GM18858 (cell line): ENCODE measurements around the gene RNF187.
A peak's percentile ranks its signal among the peaks of the same experiment; 100 is the strongest.

Source experiments
- ATAC-seq: cut with Tn5 transposase; IDR thresholded peaks from one replicate; pipeline ENCODE4 v1.9.1; 2021; ENCODE audit not compliant: unreplicated experiment

RNF187 gene

DNA sequence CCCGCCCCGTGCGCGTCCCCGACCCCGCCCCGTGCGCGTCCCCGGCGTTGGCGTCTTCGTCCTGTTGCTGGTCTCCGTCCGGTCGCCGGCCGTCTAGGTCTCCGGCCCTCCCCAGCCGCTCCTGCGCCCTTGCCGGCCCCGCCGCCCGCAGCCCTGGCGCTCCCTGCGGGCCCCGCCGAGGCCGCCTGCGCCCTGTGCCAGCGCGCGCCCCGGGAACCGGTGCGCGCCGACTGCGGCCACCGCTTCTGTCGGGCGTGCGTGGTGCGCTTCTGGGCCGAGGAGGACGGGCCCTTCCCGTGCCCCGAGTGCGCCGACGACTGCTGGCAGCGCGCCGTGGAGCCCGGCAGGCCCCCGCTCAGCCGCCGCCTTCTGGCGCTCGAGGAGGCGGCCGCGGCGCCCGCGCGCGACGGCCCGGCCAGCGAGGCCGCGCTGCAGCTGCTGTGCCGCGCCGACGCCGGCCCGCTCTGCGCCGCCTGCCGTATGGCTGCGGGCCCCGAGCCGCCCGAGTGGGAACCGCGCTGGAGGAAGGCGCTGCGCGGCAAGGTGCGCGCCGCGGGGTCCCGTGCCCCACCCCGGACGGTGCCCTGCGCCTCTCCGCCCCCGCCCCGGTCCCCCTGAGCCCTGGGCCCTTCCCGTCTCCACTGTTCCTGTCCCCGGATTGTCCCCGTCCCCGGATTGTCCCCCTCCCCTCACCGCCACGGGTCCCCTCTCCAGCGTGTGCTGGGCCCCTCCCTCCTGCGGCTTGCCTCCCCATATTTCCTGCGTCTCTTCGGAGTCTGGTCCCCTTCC lies at the start of gene RNF187:
Gene RNF187, plus strand, starts transcription at position 47 of the 789 bp plus-strand sequence.
- ATAC-seq: peak; percentile 17

DNA sequence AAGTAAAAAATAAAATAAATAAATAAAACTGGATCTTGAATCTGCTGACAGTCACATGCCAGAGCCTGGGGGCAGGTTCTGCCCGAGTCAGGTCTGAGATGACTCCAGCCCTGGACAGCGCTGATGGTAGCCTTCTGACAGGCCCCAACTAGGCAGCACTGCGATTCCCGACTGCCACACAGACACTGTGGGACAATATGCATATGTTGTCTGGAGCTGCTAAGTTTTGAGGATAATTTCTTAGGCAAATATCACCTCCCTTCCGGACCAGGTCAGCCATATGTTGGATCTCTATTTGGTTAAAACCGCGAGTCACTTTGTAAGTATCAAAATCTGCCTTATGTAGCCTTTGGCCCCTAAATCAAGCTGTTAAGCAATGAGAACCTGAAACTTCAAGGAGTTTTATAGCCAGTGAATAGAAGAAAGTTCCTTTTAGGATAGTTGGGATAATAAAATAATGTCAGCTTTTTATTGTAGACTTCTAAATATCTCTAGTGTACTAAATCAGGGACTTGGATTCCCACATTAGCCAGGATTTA lies 49.7 kb upstream of the RNF187 start:
- no peak for ATAC-seq

DNA sequence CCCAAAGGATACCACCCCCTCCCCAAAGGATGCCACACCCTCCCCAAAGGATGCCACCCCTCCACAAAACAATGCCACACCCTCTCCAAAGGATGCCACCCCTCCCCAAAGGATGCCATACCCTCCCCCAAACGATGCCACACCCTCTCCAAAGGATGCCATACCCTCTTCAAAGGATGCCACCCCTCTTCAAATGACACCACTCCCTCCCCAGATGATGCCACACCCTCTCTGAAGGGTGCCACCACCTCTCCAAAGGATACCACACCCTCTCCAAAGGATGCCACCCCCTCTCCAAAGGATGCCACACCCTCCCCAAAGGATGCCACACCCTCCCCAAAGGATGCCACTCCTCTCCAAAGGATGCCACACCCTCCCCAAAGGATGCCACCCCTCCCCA lies 48.9 kb upstream of the RNF187 start:
- ATAC-seq: no peak

DNA sequence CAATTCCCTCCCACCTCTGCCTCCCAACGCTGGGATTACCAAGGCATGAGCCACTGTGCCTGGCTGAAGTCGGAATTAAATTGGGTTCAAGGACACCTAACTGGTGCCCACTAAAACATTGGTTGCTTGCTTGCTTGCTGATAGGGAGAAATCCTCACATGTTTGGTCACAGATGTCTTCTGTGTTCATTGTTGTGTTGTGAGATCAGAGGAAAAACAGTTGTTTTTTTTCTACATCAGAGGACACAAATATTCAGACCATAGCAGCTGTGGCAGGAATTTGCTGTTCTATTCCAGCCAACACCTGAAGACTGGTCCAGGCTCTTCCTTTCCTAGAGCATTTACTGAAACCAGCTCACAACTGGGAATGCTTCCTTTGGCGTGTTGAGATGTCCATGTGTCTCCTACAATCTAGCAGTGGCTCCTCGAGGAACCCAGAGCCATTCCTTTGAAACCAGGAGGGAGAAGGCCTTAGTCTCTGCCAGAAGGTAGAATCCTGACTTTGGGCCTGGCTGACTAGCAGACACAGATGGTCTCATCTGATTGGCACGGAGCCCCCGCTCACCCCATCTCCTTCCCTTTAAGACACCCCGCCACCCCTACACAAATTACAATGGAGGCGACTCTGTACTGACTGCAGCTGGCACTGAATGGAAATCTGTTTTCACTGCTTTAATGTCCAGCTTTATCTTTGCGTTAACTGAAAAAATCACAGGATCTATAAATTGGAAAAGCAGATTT lies 46.3 kb upstream of the RNF187 start:
- ATAC-seq: no peak

DNA sequence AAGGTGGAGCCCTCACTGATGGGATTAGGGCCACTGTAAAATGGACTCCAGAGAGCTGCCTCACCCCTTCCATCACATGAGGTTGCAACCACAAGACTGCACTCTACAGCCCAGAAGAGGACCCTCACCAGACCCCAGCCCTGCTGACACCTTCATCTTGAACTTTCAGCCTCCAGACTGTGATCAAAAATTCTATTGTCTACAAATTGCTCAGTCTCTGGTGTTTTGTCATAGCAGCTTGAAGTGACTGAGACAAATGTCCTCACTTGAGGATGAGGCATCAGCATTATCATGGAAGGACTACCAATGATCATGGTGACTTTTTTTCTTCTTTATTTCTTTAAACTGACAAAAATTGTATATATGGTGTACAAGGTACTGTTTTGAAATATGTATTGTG lies 43.8 kb upstream of the RNF187 start:
- ATAC-seq: no peak

DNA sequence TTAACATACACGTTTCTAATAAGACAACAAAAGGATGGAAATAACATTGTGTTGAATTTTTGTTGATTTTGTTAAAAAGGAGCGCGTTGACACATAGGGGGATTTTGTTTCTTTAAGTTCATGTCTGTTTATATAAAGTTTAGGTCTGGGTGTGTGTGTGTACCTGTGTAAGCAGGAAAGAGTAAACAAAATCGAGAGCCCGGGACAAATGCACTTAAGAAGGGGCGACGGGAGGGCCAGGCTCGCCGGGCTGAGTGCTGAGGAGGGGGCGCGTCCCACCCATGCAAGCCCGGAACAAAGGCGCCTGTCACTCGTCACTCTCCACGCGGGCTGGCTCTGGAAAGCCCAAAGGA lies 41.7 kb upstream of the RNF187 start:
- ATAC-seq: no peak

DNA sequence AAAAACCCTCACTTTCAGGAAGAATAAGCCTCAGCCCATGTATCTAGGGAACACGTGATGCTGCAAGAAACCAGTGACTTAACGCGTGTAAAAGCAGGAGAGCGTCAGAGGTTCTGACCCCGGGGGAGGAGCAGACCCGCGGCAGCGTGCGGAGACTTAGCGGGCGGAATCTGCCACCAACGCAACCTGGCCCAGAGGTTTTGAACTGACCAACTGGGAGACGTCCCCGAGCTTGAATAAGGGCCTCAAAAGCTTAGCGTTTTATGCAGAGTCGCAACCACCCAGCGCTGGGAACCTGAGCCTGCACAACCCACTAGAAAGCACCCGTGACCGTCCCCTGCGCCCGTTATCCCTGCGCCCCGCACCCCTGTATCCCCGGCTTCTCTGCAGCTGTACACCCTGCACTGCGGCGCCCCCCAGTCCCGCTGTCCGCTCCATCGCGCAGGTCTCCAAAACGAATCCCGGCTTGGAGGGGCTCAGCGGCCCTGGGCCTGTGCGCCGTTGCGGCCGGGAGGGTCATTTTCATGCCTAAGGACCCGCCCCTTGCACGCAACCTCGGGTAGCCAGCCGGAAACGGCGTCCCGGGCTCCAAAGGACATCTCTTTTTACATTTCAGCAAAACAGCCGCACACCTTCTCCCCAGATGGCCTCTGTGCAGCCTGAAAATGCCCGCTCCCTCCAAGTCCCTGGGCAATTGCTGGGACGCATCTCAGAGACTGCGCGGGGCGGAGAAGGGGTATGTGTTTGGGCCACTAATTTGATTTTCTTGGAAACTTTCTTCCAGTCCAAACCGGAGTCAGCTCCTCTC lies 41.1 kb upstream of the RNF187 start:
- ATAC-seq: peak; percentile 66

DNA sequence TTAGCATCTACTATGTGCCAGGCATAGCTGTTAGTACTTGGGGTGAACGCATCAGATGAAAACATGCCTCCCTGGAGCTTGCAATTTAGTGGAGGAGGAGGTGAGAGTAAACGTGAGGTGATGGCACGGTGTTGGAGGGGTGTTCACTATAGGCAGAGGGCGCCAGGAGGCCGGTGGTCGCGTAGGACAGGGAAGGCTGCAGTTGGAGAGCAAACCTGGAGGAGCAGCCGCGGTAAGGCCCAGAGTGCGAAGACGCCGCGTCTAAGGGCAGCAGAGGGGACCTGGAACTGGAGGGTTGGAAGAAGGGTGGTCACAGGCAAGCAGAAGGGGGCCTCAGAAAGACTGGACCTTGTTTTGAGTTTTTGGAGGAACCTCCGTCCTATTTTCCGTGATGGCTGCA lies 40.3 kb upstream of the RNF187 start:
- ATAC-seq: no peak

DNA sequence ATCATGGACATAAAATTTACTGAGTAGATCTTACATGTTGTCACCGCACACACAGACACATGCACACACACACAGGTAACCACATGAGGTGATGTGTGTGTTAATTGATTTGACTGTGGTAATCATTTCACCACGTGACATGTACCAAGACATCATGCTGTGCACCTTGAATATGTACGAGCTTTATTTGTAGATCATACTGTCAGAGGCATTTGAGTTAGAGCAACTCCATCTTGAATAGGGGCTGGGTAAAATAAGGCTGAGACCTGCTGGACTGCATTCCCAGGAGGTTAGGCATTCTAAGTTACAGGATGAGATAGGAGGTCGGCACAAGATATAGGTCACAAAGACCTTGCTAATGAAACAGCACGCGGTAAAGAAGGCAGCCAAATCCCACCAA lies 38.8 kb upstream of the RNF187 start:
- no peak for ATAC-seq

DNA sequence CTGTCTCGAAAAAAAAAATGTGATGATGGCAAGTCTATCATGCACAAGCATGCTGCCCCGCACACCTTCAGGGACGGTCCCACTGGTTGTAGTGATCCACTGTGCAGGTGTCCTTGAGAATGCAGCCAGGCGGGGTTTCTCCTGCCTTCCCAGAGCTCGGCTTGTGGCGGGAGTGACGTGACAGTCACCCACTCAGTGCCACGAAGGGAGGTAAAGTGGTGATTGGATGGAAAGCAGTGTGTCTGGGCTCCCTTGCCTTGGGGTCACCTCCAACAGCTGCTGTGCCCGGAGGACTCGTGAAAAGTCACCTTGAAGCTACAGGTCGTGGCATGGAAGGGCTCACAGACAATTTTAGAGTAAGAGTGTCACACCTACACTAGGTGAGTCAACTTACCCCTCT lies 37.0 kb upstream of the RNF187 start:
- ATAC-seq: no peak

DNA sequence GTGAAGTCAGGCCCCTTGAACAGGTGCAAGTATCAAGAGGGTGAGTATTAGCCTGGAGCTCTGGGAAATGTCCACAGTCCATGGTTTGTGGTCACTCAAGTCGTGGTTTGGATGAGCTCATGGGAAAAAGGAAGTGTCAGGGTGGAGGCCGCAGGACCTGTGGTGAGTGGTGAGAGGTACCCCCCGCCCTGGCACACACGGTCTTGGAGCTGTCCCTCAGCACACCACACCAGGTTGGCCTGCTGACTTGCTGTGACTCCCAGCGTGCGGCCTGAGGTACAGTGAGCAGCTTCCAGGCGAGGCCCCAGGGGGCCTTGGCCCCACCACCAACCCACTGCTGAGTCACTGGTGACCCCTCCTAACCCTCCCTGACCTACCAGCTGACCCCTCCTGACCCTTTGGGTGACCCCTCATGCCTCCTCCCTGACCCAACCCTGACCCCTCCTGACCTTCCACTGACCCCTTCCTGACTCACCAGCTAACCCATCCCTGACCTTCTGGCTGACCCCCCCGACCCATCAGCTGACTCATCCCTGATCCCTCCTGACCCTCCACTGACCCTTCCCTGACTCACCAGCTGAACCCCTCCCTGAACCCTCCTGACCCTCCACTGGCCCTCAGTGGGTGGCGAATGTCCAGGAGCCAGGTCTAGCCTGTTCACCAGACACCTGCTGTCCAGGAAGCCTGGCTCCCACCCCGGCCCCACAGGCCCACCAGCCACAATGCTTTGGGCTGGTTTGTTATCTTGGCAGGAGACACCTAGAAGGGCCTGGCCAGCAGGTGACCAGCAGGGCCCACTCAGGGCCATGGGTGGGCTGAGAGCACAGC lies 34.8 kb upstream of the RNF187 start:
- no peak for ATAC-seq

DNA sequence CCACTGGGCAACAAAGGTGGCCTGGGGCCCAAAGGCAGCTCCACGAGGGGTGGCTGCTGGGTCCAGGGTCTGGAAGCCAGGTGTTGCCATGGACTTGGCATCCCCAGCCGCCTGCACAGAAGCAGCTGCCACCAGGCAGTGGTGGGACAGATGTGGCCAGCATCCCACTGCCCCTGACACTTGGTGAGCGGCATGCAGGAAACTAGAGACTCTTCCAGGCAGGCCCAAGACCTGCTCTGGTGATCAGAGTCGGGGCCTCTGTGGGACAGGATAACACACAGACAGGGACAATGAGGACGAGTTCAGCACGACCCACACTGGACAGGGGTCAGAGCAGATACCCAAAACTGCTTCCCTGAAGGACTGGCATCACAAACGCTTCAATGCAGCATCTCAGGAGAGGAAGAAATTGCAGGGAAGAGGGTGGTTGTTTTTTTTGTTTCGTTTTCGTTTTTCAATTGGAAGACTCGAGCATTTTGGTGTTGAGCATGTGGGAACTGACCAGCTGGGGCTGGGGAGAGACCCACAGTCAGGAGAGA lies 34.1 kb upstream of the RNF187 start:
- no peak for ATAC-seq

DNA sequence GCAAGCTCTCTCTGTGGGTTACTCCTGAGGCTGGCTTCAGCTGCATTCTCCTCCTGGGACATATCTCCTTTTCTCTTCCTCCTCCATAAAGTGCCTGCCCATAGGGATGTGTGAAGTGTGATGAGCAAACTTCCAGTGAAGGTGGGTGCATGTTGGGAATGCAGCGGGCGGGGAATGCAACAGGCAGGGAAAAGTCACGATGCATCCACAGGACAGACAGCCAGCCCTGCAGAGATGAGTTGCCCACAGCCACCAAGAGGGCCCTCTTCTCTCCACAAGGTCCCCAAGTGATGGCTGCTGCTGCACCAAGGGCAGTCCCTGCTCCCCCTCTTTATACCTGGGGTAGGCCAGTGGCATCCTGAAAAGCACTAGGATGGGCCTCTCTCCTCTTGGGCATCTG lies 33.6 kb upstream of the RNF187 start:
- no peak for ATAC-seq

DNA sequence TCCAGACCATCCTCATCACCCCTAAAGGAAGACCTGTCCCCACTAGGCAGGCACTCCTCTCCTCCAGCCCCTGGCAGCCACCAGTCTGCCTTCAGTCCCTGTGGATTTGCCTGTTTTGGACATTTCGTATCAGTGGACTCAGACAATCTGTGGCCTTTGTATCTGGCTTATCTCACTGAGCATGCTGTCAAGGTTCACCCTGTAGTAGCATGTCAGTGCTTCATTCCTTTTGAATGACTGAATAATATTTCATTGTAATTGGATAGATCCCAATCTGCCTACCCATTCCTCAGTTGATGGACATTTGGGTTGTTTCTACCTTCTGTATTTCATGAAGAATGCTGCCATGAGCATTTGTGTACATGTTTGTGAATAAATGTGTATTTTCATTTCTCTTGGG lies 32.9 kb upstream of the RNF187 start:
- no peak for ATAC-seq

DNA sequence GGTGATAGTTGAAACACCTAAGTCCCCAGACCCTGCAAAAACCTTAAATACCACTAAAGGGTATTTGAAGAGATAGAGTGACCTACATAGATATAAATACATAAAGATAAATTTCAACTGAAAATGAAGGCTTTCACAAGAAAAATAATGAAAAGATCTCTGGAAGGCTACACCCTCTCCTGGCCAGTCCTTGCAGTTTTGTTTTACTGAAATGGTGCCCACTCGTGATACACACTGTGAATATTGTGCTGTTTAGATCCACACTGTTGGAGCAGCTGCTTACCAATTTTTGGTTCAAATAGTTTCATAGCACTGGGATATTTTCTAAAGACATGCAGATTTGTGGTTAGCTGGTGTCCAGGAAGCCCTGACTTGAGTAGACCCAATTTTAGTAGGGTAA lies 31.5 kb upstream of the RNF187 start:
- no peak for ATAC-seq

DNA sequence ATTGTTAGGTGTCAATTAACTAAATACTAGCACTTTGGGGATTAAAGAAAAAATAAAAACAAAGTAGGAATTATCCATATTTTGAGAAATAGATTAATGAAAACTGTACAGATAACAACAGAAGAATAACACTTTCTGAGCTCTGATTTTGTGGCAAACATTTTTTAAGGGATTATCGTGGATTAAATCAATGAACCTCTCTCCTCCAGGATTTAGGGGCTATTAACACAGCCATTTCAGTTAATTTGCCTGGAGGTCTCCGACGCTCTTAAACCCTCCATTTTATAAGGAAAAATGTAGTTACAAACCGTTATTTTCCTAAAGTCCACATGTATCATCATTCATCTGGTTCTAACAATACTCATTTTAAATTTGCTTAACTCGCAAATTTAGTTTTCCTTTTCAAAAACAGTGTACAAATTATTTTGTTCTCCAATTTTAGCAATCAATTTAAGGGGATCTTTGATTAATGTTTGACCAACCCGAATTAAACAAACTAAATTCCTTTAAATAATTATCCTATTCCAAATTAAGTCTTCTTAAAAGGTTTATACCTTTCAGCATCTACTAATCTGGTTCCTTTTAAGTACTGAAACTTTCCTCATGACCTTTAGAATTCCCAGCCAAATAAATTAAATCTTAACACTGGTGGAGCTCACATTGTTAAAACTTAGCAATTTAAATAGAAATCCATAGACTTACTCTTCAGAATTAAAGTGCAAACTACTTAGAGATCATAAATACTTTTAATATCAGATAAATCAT lies 30.7 kb upstream of the RNF187 start:
- no peak for ATAC-seq

DNA sequence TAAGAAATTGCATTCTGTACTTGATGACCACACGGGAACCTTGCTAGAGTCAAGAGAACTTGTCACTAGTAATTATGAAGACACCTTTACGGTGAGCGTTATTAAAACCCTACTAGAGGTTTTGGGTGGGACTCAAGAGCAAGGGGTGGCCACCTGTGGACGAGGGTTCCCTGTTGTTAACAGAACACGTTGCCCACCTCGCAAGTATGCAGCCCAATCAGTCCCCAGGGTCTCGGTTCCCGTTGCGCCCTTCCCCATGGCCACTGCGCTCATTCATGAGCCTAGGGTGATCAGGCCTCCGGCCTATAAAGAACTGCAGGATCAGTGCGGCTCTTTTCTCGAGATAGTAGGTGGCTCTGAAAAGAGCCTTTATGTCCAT lies 30.2 kb upstream of the RNF187 start:
- ATAC-seq: no peak

DNA sequence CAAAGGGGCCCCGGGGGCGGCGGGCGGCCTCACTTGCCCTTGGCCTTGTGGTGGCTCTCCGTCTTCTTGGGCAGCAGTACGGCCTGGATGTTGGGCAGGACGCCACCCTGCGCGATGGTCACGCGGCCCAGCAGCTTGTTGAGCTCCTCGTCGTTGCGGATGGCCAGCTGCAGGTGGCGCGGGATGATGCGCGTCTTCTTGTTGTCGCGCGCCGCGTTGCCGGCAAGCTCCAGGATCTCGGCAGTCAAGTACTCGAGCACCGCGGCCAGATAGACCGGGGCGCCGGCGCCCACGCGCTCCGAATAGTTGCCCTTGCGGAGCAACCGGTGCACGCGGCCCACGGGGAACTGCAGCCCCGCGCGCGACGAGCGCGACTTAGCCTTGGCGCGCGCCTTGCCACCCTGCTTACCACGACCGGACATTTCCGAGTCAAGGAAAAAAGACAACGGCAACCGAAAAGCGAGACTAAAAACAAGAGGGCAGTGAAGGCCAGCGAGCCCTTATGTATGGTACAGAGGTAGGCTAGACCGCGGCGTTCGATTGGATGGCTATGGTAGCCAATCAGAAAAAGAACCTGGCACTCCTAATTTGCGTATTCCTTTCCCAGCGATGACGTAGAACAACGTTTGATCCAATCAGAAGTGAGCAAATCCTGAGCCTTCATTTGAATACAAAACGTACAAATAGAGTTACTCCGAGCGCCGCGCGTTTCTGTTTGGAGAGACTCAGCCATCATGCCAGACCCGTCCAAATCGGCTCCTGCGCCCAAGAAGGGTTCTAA lies 29.6 kb upstream of the RNF187 start:
- peak; percentile 83 for ATAC-seq
